GM15510 (cell line): ENCODE results near the gene WWC2.

Source experiments
- POLR2A ChIP-seq: IDR thresholded peaks from 3 replicates; pipeline ENCODE4 v1.6.1; 2011; ENCODE audit warnings: borderline replicate concordance; ENCODE audit not compliant: insufficient read length; ENCODE audit errors: extremely low read depth

Gene WWC2

DNA sequence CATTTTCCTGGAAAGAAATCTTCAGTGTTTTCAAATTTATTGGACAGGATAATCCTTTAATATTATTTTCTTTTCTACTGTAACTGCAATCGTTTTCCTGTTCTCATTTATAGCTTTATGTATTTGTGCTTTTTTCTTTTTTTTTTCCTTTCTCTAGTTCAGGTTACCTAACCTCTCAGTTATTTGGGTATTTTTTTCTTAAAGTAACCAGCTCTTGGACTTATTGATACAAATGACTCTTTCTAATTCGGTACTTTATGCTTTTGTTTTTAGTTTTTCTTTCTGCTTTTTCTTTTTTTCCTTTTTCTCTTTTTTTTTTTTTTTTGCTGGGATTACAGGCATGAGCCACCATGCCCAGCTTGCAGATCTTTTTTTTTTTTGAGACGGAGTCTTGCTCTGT lies 25.2 kb downstream of the WWC2 start:
- no peak for TF ChIP-seq POLR2A

DNA sequence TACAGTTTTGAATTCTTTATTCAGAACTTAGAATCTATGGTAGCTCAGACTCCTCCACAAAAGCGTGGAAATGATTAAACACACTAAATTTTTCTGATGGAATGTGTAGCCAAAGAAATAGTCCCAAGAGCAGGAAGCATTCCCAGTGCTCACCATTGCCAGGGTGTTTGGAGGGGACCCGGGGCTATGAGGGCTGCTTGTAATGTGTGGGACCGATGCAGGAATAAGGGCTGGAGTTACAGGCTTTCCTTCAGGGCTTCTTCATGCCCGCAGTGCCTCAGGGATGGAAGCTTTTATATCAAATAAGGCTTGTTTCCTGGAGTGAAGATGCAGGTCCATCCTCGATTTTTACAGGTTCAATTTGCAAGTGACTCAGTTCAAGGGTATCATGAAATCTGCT lies 25.8 kb downstream of the WWC2 start:
- no peak for TF ChIP-seq POLR2A

DNA sequence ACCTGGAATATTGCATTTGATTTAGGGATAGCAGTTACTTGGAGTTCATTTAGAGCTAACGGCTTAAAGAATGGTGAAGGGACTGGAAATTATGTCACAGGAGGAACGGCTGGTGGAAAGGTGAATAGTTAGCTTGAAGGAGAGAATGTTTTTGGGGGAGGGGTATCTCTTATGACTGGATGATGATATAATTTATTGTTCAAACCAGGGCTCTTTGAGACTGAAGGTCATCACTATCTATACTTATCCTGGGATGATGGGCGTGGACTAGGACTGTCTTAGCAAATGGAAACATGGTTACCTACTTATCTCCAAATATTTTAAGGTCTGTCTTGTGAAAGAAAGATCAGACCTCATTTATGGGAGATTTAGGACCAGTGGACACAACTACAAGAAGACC lies 30.1 kb downstream of the WWC2 start:
- TF ChIP-seq POLR2A, result no peak

DNA sequence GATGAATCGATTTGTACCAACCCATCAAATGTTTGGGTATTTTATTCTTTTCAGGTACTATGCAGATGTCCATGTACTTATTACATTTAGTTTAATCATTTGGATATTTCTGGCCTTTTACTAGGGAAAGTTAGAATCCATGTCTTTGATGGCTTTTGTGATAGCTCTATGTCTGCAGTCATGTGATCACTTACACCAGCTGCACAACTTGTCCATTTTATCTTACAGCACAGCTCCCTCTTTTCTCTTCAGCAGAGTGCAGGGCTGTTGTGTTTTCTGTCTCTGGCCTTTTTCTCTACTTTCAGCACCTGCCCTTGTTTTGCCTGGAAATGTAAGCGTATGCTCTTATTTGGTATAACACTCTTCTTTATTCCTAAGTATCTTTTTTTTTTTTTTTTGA lies 30.6 kb downstream of the WWC2 start:
- TF ChIP-seq POLR2A, result no peak

DNA sequence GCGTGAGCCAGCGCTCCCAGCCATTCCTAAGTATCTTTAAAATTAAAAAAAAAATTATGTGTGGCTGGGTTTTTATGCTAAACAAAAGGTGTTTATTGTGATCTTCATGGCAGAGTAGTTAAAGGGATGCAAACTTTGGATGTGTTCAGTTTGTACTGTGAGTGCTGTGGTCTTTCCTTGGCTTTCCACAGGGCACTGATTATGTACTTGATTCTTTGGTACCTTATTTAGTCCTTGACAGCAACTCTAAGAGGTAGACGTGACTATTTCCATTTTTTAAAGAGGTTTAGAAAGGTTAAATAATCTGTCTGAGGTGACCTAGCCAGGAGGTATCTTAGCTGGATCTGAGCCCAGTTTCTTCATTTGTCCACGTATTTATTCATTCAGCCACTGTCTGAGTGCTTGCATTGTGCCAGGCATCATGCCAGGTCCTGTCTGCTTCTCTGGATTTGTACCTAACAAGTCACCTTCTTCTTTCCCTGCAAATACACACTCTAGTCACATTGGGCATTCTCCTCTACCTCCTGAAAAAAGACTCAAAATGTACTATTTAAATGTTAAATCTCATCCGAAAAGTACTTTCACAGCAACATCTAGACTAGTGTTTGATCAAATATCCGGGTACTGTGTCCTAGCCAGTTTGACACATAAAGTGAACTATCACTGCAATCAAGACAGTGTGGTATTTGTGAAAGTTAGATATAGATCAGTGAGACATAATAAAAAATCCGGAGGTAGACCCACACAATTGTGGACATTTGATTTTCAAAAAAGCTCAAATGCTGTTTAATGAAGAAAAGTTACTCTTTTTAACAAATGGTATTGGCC lies 31.5 kb downstream of the WWC2 start:
- no peak for TF ChIP-seq POLR2A

DNA sequence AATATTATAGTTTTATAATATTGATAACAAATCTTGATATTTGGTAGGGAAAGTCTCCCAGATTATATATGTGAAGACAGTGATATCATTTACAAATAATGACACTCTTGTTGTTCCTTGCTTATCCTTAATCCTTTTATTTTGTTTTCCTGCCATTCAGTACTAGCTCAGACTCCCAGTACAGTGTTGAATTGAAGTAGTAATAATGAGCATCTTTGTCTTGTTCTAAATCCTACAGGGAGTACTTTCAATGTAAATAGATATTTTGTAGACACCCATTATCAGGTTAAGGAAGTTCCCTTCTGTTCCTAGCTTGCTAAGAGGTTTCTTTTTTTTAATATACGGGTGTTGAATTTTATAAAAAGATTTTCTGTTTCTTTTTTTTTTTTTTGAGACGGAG lies 33.0 kb downstream of the WWC2 start:
- TF ChIP-seq POLR2A, result no peak

DNA sequence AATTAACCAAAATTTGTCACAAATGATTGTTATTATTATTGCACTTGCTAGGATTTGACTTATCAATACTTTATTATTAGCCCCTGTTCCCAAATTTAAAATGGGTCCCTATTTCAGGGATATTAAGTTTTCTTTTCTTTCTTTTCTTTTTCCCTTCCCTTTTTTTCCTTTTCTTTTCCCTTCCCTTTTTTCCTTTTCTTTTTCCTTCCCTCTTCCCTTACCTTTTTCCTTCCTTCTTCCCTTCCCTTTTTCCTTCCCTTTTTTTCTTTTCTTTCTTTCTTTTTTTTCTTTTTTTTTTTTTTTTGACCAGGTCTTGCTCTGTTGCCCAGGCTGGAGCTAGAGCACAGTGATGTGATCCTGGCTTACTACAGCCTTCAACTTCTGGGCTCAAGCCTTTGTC lies 33.8 kb downstream of the WWC2 start:
- no peak for TF ChIP-seq POLR2A

DNA sequence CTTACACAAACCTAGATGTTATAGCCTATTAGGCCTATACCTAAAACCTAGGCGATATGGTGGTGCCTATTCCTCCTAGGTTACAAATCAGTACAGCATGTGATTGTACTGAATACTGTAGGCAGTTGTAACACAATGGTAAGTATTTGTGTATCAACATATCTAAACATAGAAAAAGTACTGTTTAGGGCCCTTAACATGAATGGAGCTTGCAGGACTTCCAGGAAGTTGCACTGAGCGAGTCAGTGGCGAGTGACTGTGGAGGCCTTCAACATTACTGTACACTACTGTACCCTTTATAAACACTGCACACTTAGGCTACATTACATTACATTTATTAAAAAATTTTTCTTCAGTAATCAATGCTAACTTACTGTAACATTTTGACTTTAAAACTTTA lies 37.8 kb downstream of the WWC2 start:
- TF ChIP-seq POLR2A, result no peak

DNA sequence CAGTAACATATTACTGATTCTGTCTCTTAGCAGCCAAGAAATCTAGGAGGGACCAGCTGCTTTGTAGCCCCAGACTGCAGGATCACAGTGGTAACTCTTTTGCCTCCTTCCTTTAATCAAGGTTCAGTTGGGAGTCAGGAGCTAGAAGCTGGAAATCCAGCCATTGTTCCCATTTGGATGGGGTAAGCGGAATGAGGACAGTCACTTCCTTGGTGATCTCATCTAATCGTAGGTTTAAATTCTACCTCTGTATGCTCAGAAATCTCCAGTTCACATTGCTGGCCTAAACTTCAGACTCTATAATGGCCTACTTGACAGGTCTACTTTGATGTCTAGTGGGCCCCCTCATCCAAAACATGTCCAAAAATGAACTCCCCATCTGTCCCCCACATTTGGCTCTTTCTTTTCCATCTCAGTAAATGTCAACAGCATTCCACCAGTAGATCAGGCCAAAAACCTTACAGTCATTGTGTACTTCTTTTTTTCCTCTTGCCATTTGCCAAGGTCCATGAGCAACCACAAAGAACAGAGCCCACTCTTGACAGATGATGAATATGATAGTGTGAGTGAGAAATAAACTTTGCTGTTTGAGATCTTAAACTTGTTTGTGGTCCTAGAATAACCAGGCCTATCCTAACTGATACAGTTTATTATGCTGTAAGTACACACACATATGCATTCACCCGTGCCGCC lies 40.1 kb downstream of the WWC2 start:
- TF ChIP-seq POLR2A, result no peak

DNA sequence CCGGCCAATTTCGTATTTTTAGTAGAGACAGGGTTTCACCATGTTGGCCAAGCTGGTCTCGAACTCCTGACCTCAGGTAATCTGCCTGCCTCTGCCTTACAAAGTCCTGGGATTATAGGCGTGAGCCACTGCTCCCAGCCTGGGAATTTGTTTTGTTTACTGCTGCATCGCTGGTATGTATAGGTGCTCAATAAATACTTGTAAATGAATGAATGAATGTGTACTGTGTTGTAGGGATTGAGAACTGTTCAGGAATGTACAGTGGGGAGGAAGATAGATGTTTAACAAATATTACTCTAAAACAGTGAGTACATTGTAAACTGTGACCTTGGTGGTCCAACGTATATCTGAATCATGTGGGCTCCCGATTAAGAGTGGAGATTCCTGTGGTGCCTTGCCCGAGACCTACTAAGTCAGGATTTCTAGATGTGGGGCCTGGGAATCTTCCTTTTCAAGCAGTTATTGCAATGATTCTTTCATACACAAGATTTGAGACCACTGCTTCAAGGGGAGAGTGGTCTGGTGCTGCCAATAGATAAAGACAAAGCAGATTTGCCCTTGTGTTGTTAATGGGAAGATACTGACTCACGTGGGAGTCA lies 41.0 kb downstream of the WWC2 start:
- no peak for TF ChIP-seq POLR2A

DNA sequence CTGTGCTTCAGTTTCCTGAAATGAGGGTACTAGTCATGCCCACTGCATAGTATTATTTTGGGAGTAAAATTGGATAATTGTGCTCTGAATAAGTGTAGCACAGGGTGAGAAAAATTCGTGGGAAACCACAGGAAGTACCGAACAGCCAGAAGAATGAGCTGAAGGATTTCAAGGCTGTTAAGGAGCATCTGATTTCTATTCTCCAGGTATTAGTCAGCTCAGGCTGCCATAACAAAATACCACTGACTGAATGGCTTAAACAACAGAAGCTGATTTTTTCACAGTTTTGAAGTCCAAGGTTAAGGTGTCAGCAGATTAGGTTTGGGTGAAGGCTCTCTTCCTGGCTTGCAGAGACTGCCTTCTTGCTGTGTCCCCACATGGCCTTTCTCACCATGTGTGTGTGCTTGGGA lies 41.9 kb downstream of the WWC2 start:
- no peak for TF ChIP-seq POLR2A

DNA sequence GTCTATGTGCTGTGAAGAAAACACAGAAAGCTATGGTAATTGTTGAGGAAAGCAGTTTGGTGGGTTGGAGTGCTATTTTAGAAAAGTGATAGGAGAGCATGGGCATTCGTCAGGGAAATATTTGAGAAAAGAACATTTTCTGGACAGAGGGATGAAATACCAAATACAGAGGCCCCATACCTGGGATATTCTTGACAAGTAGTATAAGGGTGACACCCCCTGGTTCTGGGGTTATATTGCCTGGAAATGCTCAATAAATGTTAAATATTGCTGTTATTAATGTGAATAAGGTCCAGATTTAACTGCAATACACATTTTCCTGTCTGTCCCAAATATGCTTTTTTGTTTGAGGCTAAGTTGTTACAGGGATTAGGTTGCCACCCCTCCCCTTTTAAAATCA lies 42.9 kb downstream of the WWC2 start:
- TF ChIP-seq POLR2A, result no peak

DNA sequence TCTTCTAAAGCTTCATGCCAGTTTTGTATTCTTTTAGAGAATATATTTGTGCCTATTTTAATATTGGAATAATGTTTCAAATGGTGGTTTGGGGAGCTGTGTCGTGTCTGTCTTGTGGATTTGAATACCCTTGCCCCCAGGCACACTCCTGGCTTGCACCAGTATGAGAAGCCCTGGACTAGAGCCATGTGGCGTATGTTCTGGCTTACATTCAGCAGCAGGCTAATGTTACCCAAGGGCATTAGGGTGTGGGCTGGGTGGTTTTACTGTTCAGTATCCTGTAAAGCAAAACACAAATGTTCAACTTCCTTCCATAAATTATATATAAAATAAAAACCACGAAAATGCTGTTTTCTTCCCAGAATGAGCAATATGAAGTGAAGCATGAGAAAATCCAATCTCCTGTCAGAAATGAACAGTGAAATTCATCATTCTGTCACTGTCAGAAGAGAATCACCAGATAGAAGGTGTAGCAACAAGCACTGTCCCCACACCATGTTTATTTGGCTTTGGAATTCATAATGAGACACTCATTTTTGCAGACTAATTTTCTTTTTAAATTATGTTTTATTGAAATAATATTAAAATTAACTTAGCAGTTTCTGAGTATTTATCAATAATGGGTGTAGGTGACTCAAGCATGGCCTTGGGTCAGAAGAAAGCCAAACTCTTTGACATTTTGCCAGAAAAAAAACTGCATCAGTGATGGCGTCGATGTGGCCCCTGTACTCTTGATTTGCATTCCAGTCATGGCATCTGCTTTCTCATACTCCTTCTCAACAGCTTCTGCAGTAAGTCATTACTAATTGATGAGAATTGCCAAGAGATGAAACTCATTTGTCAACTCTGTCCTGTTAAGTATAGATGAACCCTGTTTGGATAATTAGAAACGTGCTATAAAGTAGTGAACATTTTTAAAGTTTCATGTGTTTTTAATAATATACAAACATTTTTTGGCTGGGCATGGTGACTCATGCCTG lies 43.8 kb downstream of the WWC2 start:
- TF ChIP-seq POLR2A, result no peak

DNA sequence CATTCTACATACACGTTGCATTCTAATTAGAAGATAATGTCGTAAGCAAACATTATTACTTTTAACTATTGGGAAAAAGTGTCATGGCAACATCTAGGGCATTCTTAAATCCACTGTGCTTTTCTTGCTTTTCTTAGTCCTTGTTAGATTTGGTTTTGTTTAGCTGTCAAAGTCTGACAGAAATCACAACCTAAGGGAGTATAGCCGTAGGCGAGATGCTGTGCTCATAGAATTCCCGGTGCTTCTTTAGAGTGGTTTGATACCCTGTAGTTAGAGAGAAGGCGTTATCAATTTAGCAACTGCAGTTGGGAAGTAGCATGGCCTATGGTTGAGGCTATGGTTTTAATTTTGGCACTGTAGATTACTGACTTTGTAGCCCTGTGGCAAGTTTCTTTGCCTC lies 45.7 kb downstream of the WWC2 start:
- TF ChIP-seq POLR2A, result no peak

DNA sequence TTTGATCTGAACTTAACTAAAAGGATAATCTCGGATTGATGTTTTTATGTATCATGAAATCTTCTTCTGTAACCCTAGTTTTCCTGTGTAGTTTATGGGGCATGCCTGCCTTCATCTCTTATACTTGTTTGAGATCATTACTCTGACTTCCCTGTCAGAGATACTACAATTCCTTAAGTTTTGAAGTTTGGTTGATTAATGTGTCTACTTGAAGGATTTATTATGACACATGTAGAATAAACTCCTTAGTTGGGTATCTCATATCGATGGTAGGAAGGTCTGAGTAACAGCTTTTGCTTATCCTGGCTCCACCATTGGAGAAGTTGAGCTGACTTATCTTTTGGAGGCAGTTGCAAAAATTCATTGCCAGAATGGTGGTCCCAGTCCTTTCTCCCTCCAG lies 46.7 kb downstream of the WWC2 start:
- TF ChIP-seq POLR2A, result no peak
